NOMO-1 (cell line): ENCODE results near the gene SYNGR3.
"Not testable (repeated sequence)": the region's sequence is repeated elsewhere in the genome, so short reads cannot be mapped to it uniquely, and the experiment has no call there.

Source experiments
- DNase-seq, 2 experiments: peaks; one replicate each; lab custom pipeline; 2025; ENCODE audit not compliant: unreplicated experiment in 2 of 2; lab: John Stamatoyannopoulos, UW

SYNGR3 gene

GRCh38 chr16:2027024-2028010 lies 37.5 kb downstream of the SYNGR3 start:
- DNase-seq, result peak in 1 of 2 experiments; percentile 10

DNA sequence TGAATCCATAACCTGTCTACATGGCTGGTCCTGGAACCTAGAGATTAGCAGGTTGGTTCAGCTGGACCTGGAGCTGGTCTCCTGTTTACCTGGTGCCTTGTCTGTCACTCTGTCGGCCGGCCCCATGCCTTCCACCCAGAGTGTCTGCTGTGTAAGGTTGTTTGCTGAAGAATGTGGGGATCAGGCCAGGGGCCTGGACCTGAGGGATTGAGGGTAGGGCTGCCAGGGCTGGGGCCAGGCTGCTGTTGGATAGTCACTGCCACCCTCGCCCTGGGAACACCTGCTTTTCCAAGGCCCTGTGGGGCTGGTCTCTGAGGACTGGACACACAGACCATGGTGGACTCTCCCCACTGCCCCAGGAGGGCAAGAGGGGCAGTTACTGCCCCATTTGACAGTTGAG lies 38.4 kb downstream of the SYNGR3 start:
- DNase-seq, result no peak

DNA sequence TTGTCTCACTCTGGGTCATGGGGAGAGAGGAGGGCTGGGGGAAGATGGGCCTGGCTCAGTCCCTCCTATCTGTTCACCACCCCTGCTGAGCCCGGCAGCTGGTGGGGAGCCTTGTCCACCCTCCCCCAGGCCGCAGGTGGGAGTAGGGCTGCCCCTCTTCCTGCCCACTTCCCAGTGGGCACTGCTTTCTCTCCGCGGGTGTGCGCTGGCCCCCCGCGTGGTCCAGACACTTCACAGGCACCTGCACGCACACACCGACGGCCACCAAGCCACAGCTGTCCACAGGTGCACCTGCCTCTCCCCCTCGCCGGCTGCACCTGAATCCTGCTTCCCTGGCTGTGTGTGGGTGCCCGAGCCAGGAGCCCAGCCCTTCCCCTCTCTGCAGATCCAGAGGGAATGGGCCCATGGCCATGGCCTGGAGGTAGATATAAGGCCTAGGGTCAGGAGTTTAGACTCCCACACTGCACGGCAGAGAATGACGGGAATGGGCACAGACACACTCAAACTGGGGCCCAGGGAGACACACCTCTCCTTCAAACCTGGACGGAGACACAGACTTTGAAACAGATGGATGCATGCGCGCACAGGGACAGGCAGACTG lies 39.0 kb downstream of the SYNGR3 start:
- DNase-seq, result no peak

- no peak for DNase-seq
These were observed 39.6 kb downstream of the SYNGR3 start for GRCh38 chr16:2029350-2029749.

GRCh38 chr16:2030036-2030435 lies 40.3 kb downstream of the SYNGR3 start:
- DNase-seq, result no peak

DNA sequence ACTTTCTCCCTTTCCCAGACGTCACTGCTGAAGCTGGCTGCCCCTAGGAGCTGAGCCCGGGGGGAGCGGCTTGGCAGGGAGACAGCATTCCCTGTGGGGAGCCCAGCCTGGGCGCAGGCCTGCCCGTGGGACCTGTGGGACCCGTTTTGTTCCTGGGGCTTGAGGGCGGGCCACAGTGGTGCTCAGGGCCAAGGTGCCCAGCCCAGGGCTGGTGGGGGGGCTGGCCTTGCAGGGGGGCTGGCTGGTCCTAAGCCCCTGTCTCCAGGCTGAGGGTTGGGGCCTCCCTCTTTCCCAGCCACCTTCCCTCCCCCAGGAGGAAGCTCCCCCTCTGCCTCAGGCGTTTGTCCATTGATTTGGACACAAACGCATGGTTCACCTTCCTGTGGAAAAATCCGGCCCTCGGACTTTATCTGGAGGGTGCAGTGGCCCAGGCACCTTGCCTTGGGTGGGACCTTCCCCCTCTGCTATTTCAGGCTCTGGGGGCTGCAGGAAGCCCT lies 41.4 kb downstream of the SYNGR3 start:
- no peak for DNase-seq

DNA sequence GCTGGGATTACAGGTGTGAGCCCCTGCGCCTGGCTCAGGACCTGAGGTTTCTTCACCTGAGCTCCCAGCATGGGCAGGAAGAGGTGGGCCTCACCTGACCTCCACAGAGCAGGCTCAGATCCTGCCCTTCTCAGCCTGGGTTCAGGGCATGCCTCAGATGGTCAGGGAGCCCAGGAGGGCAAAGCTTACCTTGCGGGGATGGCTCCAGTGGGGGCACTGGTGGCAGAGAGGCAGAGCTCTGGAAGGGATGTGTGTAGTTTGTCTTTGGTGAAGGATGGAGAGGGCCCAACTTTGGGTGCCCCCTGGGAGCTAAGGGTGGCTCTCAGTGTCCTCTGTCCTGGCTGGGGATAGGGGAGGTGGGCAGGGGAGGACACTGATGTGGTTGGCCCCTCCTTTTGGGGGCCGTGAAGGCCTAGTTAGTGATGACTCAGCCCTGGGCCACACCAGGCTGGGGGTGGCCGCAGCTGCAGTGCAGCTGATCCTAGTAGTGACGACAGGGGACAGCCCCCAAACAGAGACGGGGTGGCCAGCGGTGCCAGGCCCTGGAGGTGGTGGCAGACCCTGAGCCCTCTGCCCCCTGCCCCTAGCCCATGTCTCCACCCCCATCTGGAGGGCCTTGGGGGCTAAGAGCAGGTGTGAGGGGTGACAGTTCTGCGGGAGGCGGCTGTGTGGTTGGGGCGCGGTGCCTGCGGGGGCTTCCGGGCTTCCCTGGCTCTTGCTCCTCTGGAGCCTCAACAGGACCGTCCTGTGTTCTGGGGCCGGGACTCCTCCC lies 42.7 kb downstream of the SYNGR3 start:
- DNase-seq, result no peak

- no peak for DNase-seq
These were observed 43.5 kb downstream of the SYNGR3 start for GRCh38 chr16:2033057-2033908.

DNA sequence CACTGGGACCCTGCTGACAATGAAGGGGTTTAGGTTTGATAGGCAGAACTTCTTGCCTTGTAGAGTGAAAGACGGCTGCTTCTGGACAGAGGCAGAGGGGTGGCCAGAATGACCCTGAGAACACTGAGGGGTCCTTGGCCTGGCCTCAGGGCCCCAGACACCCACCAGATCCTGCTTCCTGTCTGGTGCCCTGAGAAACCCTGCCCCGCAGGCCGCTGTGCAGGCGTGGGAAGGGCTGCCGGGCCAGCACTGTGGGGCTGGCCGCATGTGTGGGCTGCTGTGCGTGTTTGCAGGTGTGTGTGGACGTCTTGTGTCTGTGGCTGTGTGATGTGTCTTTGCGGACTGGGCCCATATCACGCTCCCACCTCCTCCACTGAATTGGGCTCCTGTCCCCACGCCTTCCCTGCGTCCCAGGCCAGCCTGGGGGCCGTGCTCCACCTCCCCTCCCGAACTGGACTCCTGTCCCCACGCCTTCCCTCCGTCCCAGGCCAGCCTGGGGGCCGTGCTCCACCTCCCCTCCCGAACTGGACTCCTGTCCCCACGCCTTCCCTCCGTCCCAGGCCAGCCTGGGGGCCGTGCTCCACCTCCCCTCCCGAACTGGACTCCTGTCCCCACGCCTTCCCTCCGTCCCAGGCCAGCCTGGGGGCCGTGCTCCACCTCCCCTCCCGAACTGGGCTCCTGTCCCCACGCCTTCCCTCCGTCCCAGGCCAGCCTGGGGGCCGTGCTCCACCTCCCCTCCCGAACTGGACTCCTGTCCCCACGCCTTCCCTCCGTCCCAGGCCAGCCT lies 44.3 kb downstream of the SYNGR3 start:
- not testable (repeated sequence) for DNase-seq

DNA sequence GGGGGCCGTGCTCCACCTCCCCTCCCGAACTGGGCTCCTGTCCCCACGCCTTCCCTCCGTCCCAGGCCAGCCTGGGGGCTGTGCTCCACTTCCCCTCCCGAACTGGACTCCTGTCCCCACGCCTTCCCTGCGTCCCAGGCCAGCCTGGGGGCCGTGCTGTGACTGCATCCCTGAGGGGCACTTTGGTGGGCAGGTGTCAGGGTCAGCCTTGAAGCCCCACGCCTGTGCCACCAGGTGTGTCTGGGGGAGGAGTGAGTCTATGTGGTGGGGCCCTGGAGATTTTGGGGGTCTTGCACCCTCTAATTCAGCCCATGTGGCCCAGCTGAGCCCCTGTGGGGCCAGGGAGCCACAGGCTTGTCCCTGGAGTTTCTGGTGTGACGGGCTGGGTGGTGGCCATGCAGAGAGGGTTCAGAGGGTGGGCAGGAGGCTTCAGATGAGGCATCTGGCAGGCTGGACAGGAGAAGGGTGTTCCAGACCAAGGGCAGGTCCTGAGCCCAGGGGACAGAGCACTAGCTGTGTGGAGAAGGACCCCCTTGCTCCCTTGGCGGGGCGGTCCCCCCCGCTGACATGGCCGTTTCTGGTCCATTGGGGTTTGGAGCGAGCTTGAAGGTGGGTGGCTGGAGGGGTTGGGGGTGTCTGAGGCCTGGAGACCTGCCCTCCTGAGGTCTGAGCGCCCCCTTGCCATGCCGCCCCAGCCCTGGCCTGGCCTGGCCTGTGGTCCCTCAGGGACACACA lies 45.1 kb downstream of the SYNGR3 start:
- DNase-seq, result no peak

GRCh38 chr16:2035431-2036199 lies 45.8 kb downstream of the SYNGR3 start:
- DNase-seq, result no peak

- DNase-seq, result no peak
These were observed 46.6 kb downstream of the SYNGR3 start for GRCh38 chr16:2036200-2036966.

- no peak for DNase-seq
These were observed 47.3 kb downstream of the SYNGR3 start for GRCh38 chr16:2037115-2037514.

DNA sequence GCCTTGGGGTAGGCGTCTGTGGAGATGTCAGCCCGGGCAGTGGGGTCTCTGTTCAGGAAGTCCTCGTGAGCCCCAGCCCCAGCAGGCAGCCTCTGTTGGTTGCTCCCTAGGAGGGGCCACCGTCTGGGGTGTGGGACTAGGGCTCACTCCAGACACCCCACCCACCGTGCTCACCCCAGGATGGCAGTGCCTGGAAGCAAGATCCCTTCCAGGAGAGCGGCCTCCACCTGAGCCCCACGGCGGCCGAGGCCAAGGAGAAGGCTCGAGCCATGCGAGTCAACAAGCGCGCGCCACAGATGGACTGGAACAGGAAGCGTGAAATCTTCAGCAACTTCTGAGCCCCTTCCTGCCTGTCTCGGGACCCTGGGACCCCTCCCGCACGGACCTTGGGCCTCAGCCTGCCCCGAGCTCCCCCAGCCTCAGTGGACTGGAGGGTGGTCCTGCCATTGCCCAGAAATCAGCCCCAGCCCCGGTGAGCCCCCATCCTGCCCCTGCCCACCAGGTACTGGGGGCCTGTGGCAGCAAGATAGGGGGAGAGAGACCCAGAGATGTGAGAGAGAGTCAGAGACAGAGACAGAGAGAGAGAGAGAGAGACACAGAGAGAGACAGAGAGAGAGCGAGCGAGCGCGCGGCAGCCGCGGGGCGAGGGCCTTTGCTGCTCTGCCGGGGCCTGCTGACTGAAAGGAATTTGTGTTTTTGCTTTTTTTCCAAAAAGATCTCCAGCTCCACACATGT lies 48.0 kb downstream of the SYNGR3 start:
- no peak for DNase-seq

DNA sequence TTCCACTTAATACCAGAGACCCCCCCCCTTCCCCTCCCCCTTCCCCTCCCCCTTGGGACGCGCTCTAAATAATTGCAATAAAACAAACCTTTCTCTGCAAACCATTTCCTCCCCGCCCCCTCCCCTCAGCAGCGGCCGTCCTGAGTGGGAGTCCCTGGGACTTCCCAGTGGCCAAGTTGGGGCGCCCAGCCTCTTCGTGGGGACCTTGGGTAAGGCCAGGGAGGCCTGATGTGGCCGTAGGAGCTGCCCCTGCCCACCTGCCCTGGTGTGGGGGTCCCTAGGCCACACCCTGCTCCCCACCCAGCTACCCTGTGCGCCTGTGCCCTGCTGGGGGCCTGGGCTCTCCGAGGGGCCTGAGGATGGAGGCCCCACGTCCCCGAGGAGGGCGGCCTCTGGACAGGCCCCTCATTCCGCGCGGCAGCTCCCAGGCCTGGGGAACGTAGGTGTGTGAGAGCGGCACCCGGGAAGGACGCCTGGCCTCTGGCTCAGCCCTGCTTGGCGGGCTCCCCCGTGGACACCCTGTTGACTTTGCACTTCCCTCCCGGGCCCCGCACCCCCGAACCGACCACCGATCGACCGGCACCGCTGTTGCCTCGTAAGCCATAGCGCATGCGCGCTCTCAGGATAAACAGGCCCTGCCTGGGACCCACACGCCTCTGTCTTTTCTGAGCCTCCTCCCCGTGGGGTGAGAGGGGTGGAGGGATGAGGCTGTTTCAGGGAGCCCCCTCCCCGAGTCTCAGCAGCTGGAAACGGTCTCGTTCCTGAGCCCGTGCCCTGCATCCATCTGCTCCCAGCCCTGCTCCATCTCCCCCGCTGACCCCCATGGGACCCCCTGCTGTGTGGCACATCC lies 48.8 kb downstream of the SYNGR3 start:
- no peak for DNase-seq
